ENCODE data around the gene ATP1A4. TPM values are rescaled to one million over a fixed set of nuclear protein-coding genes. Genes with fewer than 3 reads are reported as not detected.

Gene ATP1A4
- total RNA-seq, result not detected in 2 replicates
- long read RNA-seq, result 0 reads

DNA sequence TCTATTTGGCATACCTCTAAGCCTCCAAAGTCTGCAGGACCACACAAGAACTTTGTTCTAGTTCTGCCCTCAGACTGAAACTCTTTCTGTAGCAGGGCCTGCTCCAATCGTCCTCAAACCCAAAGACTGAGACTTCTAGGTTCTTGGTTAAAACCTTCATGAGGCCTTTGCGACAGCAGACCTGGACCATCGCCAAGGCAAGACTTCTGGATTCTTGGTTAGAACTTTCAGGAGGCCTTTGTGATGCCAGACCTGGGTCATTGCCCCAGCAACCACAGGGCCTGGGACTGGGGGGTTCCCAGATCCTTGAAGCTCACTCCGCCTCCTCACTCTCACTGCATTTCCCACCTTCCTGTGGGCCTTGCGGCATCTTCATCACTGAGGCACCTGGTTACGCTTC lies at the start of gene ATP1A4:
Gene ATP1A4 (plus strand): TSS at position 301 of the 400 bp plus-strand sequence. CDS start 438 bp downstream, outside the sequence.
- TF ChIP-seq, protein P1, sequence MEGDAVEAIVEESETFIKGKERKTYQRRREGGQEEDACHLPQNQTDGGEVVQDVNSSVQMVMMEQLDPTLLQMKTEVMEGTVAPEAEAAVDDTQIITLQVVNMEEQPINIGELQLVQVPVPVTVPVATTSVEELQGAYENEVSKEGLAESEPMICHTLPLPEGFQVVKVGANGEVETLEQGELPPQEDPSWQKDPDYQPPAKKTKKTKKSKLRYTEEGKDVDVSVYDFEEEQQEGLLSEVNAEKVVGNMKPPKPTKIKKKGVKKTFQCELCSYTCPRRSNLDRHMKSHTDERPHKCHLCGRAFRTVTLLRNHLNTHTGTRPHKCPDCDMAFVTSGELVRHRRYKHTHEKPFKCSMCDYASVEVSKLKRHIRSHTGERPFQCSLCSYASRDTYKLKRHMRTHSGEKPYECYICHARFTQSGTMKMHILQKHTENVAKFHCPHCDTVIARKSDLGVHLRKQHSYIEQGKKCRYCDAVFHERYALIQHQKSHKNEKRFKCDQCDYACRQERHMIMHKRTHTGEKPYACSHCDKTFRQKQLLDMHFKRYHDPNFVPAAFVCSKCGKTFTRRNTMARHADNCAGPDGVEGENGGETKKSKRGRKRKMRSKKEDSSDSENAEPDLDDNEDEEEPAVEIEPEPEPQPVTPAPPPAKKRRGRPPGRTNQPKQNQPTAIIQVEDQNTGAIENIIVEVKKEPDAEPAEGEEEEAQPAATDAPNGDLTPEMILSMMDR (IDR thresholded peaks at IDR 0.05), result no peak
- Mint-ChIP-seq H3K36me3 (ENCODE audit: unreplicated experiment) (no peaks in the 10 kb centered on the region), H3K27ac (ENCODE audit: unreplicated experiment) (no peak within 1 kb of the TSS), H3K9me3 (ENCODE audit: unreplicated experiment) (no peaks in the 10 kb centered on the region), H3K27me3 (ENCODE audit: unreplicated experiment) (peaks cover 16% of the 10 kb centered on the region), H3K4me3 (ENCODE audit: unreplicated experiment) (no peak within 1 kb of the TSS), H3K4me1 (ENCODE audit: unreplicated experiment) (peaks cover 5% of the 10 kb centered on the region)
- no peak for DNase-seq (ENCODE audit: extremely low spot score, unreplicated experiment)

DNA sequence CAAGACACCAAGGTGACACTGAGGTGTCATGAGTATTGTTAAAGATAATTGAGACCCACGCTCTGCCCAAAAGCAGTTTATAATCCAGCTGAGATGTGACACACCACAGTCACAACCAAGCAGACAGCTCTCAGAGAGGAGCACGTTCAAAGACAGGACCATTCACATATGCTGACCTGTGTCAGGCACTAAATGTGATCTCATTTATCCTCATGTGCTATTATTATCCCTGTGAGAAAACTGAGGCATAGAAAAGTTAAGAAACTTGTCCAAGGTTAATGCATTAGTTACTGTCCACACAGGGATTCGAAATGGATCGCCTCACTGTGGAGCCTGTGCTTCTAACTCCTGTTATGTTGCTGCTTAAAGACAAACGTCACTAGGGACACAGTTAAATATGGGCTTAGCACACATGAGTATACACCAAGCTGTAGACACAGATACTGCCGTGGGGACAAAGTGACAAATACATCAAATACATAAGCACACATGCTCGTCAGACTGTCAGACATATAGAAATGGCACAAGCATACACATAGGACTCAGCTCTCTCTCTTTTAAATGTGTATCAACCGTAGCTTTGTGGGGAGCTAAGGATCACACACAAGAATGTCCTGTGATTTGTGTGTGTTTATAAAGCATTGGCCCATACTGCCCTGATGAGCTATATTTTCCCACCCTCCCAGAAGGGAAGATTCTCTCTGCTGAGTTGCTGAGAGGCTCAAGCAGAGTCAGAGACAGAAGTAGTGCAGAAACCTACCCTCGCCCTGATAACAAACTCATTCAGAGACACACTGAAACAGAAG lies 49.5 kb upstream of the ATP1A4 start:
- Mint-ChIP-seq H3K27me3 (ENCODE audit: unreplicated experiment) (peaks cover 23% of the 10 kb centered on the region), H3K9me3 (ENCODE audit: unreplicated experiment) (no peaks in the 10 kb centered on the region), H3K27ac (ENCODE audit: unreplicated experiment) (no peak overlapping the region), H3K36me3 (ENCODE audit: unreplicated experiment) (no peaks in the 10 kb centered on the region), H3K4me3 (ENCODE audit: unreplicated experiment) (no peak overlapping the region), H3K4me1 (ENCODE audit: unreplicated experiment) (peaks cover 46% of the 10 kb centered on the region)
- no peak for DNase-seq (ENCODE audit: extremely low spot score, unreplicated experiment)
- TF ChIP-seq, protein P1 (IDR thresholded peaks at IDR 0.05), result no peak

DNA sequence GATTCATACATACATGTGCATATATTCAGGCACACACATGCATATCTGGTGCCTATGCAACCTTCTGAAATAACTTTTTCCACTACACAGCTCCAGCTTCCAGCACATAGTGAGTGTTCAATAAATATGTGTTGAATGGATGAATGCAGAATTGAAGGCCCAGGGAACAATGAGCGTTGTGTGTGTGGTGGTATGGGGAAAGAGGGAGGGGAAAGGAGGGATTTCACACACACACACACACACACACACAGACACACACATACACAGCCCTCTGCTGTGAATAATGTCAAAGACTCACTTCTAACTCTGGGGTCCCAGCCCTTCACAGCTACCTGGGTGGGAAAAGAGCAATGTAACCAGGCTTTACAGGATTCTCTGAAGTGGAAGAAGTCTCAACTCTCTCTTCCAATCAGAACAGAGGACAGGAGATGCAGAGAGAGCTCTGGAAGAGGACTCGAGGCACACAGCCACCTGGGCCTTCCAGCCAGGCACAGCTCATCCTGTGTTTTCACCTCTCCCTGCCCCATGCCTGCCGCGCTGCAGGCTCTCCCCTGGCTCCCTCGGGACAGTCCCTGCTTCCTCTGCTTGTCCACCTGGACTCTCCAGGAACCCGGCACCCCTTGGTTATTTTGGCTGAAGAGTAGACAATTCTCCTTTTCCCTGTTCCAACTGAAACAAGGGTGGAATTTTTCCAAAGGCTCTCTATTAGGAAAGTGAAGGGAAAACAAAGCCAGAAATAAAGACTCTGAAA lies 47.6 kb upstream of the ATP1A4 start:
- DNase-seq (ENCODE audit: extremely low spot score, unreplicated experiment), result no peak
- Mint-ChIP-seq H3K27ac (ENCODE audit: unreplicated experiment) (no peak overlapping the region), H3K36me3 (ENCODE audit: unreplicated experiment) (no peaks in the 10 kb centered on the region), H3K27me3 (ENCODE audit: unreplicated experiment) (peaks cover 31% of the 10 kb centered on the region), H3K9me3 (ENCODE audit: unreplicated experiment) (no peaks in the 10 kb centered on the region), H3K4me3 (ENCODE audit: unreplicated experiment) (no peak overlapping the region), H3K4me1 (ENCODE audit: unreplicated experiment) (peaks cover 40% of the 10 kb centered on the region)
- TF ChIP-seq, protein P1 (IDR thresholded peaks at IDR 0.05), result no peak

DNA sequence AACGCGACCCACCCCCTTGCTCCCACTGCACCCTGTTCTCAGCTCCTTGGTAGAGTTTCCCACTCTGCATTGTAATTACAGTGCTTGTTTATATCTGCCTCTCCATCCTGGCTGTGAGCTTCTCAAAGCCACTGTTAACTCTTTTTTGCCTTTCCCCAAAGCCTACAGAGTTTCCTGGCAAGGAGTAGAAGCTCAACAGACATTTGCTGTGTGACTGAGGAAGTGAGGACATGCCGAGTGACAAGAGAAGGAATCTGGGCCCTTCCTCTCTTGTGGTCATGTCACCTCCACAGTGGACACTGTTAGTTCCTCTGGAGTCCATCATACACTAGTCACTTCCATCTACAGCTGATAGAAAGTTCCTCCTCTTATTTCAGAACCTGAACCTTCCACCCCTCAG lies 46.9 kb upstream of the ATP1A4 start:
- peaks cover 35% of the 10 kb centered on the region for H3K27me3 Mint-ChIP-seq (ENCODE audit: unreplicated experiment)

More for the DNA sequence above, 46.9 kb upstream of the ATP1A4 start:
- DNase-seq (ENCODE audit: extremely low spot score, unreplicated experiment), result no peak
- Mint-ChIP-seq H3K36me3 (ENCODE audit: unreplicated experiment) (no peaks in the 10 kb centered on the region), H3K9me3 (ENCODE audit: unreplicated experiment) (no peaks in the 10 kb centered on the region), H3K4me1 (ENCODE audit: unreplicated experiment) (peaks cover 44% of the 10 kb centered on the region), H3K4me3 (ENCODE audit: unreplicated experiment) (no peak overlapping the region), H3K27ac (ENCODE audit: unreplicated experiment) (no peak overlapping the region)
- TF ChIP-seq, protein P1 (IDR thresholded peaks at IDR 0.05), result no peak
